Measurements from ENCODE around the gene MBNL2.

DNA sequence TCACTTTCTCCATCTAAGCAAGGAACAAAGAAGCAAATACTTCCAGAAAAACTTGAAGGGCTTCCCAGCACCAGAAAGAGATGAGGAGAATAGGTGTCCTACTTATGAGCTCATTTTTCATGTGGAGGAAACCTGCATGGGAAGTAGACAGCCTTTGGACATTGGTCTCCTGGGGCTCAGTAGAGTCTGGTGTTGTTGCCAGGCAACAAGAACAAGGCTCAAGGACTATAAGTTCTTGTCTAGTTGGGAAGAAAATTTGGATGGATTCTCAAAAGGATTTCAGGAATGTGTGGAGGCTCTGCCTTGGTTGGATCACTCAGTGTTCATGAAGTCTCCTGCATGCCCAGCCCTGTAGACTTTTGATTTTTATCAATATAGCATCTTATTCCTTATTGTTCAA is 84.5 kb downstream of the MBNL2 start:
- TF ChIP-seq, protein P1, sequence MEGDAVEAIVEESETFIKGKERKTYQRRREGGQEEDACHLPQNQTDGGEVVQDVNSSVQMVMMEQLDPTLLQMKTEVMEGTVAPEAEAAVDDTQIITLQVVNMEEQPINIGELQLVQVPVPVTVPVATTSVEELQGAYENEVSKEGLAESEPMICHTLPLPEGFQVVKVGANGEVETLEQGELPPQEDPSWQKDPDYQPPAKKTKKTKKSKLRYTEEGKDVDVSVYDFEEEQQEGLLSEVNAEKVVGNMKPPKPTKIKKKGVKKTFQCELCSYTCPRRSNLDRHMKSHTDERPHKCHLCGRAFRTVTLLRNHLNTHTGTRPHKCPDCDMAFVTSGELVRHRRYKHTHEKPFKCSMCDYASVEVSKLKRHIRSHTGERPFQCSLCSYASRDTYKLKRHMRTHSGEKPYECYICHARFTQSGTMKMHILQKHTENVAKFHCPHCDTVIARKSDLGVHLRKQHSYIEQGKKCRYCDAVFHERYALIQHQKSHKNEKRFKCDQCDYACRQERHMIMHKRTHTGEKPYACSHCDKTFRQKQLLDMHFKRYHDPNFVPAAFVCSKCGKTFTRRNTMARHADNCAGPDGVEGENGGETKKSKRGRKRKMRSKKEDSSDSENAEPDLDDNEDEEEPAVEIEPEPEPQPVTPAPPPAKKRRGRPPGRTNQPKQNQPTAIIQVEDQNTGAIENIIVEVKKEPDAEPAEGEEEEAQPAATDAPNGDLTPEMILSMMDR (IDR thresholded peaks at IDR 0.05), result no peak
- TF ChIP-seq POLR2A (IDR thresholded peaks at IDR 0.05), result no peak
